Measurements from ENCODE around the gene COL4A6. TPM values are rescaled to one million over a fixed set of nuclear protein-coding genes. Genes with fewer than 3 reads are reported as not detected.

The COL4A6 gene
- total and polyA plus RNA-seq, 2 of the 8 experiments (the other 6 are each of a cell fraction or from before 2014, with no cell fraction given) = 5.9 to 11.8 TPM

DNA sequence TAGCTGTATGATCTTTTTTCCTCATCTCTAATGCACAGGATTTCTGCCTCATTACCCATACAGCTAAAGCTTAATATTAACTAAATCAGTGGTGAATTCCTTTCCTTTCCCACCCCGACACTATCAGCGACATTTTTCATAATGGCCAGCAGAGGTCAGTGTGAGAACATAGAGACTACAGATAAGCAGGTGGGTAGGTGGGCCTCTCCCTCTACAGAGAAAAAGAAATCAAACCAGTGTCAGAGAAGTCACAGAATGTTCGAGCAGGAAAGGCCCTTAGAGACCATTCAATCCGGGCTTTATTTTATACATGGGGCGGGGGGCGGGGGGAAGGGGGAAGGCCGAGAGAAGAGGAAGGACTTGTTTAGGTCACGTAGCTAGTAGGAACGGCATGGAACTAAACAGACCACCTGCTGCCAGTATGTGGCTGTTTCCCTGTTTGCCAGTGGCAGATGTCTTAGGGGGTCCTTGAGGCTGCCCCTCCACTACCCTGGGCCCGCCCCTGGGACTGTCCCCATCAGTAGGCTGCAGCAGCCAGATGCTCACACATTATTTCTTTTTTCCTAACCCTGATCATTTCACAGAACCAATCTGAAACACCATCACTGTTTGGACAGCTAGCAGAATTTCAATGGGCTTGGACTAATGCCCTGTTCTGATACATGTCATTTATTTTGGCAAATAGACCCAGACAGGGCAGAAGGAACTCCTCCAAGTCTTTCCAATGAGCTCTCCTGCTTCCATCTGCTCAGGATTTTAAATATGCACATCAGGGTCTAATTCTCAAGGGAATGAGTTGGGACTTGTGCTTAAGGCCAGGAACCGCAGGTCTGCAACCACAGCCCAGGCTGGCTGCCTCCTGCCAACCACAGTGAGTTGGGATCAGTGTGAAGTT lies 213.2 kb downstream of the COL4A6 start (continued):
- no peak for TF ChIP-seq NANOG (IDR thresholded peaks at IDR 0.05; ENCODE audit: insufficient read depth, low read depth, low read length, poor library complexity, severe bottlenecking)
- TF ChIP-seq POU5F1 (IDR thresholded peaks at IDR 0.05; ENCODE audit: low read depth, low read length) = no peak

Data from H1 (cell line).